T-helper 2 cell treated with Interferon-gamma antibody and Interleukin-4, amounts not matched to agents 100 ng/mL and 5 ng/mL, for 36 hours (primary cell): ENCODE measurements around the gene ABTB2. TPM values are rescaled to one million over a fixed set of nuclear protein-coding genes. Genes with fewer than 3 reads are reported as not detected.

Source experiments
- intact Hi-C: fragments of 100-400 bp; cut with micrococcal nuclease; formaldehyde crosslinking; loops from one replicate; pipeline ENCODE4 v1.15.1; 2023
- total RNA-seq: library from RNA; stranded (reverse); gene quantifications from 2 replicates; pipeline ENCODE4 v1.2.3, GENCODE V29; 2022

Gene ABTB2
- total RNA-seq, 1 donor from 2014 or later, result 4.6 TPM

DNA sequence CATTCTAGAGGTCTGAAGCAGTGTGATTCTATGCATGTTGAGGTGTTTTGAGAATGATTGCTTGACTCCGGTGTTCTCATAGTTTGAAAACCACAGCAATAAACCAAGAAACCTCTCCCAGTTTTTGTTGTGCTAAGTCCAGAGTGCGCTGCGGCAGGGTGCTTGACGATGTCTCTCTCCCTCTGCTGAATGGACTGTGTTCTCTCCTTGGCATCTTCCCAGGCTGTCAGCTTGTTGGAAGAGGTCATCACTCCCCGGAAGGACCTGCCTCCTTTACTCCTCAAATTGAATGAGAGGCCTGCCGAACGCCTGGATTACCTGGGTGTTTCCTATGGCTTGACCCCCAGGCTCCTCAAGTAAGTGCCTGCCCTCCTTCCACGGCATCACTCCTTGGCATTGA lies 221.4 kb downstream of the ABTB2 start:
- intact Hi-C loops, result no loop called here

DNA sequence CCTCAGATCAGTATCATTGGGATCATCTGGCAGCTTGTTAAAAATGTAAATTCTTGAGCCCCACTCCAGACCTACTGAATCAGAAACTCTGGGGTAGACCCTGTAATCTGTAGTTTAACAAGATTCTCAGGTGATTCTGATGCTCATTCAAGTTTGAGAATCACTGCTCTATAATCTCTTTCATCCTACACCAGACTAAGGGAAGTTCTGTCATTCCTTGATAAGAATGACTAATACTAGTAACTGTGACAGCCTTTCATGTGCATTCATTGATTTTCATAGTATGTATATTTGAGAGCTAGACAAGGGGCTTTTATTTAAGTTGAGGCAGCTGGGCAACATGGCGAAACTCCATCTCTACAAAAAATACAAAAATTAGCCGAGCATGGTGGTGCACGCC lies 222.4 kb downstream of the ABTB2 start:
- intact Hi-C loops, result no loop called here

DNA sequence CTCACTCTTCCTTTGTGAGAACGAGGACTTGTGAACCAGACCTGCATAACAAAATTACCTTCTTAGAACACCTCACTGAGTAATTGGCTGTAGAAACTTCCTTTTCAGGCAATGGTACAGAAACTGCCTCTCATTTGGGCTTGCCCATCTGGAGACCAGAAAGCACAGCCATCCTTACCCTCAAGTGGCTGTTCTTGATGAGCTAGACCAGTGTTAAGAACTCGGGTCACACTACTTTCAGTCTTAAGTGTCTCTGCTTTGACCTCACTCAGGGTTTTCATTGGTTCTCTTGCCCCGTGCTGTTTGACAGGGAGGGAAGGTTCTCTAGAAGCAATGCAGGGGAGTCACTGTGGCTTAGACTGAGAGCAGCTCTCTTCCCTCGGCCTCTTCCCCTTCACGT lies 223.0 kb downstream of the ABTB2 start:
- intact Hi-C loops, result no loop called here

DNA sequence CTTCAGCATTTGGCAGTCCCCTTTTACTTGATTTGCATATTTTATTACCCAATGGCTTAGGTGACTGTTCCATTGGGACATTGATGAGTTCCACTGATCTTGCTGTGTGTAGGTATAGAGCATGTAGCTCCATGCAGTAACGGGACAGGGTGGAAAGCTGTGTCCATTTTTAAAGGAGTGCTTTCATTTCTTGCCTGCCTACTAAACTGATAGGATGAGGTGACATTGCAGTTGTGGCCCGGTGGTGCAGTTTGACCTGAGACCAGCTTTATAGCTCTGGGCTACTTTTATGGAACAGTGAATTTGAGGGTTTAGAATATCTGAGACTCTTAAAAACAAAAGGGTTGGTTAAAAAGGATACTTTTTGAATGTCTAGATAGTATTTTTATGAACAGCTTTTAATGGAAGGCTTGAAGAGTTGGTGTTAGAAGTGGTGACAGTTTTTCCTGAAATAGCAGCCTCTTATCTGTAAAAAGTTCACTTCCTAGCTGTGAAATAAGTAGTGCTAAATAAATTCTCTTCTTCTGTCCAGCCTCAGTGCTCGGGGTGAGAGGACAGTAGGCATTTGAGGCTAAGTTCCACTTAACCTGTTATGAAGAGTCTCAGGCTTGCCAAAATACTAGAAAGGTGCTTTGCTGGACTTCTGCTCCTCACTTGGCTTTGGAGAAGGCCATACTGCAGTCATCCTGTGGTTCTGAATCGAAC lies 225.4 kb downstream of the ABTB2 start:
- intact Hi-C loops, result no loop called here

DNA sequence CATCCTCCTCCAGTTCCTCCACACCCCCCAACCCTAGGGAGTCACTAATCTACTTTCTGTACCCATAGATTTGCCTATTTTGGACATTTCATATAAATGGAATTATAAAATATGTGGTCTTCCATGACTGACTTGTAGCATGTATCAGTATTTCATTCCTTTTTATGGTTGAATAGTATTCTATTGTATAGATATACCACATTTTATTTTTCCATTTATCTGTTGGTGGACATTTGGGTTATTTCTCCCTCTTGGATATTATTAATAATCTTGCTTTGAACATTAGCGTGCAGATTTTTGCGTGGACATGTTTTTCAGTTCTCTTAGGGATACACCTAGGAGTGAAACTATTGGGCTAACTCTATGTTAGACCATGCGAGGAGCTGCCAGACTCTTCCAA lies 229.0 kb downstream of the ABTB2 start:
- intact Hi-C loops, result no loop called here

DNA sequence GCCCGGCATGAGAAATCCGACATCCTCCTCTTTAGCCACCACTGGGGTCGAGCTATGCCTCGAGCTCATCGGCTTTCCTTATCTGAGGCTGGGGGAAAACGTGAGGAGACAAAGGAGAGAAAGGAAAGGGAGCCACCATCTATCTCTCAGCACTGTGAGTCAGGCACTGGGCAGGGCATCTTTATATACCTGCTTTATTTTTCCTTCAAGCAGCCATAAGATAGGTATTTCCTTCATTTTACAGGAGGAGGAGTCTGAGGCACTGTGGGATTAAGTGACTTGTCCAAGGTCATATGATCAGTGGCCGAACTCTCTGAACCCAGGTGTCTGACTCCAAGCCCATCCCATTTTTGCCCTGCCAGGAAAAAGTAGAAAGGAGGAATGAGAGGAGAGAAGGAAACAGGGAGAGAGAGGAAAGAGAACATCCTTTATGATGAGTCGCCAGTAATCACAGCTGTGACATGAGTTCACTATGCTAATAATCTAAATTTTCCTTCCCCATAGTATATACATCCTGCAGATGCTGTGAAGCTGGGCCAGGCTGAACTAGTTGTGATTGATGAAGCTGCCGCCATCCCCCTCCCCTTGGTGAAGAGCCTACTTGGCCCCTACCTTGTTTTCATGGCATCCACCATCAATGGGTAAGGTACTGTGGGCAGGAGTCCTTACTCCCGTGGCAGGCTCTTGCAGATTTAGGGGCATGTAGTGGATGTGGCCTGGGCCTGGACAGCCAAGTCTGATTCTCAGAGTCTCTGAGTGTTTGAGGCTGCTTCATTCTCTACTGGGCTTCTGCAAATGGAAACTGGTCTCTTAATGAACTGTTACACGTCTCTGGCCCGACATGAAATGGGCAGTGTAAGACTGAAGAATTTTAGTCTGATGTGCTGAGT lies 230.6 kb downstream of the ABTB2 start:
- intact Hi-C loops, result no loop called here

DNA sequence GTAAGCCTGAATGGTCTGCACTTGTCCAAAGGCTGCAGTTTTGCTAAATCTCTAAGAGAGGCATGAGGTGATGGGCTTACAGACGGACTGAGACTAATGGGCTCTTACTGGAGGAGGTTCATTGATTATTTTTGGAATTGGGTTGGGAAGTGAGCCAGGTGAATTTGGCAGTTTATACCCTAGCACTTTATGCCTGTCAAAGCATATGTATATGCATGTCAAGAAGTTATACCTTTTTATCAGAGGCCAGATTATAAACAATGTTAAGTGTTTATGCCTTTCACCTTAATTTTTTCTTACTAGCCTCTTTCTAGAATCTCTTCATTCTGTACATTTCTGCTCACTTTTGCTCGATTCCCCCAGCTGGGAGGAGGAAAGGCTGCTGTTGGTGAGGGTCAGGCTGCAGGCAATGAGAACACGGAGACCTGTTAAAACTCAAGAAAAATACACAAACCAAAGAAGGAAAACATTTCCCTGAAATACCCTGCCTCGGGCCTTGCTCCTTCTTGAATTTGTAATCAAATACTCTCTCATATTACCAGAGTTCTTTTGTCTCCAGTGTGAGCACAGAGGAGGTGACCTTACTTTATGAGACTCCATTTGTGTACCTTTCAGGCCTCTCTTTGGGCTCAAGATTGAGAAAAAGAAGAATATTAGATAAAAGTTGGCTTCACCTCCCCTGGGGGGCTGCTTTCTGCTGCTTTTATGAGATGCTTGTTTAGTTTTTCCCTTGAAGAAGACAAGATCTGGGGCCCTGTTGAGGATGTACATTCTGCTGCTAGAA lies 232.7 kb downstream of the ABTB2 start:
- intact Hi-C loops, result no loop called here

DNA sequence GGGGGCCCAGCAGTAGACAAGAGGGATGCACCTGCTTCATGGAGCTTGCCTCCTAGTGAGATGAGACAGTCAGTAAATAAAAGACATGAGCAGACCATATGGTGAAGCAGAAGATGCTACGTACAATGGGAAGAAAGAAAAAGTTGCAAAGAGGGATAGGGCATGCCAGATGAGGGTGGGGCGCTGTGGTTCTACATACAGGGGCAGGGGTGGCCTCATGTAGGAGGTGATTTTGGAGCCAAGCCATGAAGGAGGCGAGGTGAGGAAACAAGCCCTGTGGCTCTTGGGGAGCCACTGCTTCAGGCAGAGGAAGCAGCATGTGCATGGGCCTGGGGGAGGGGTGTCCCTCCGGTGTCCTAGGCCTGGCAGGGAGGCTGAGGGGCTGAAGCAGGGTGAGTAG lies 237.2 kb downstream of the ABTB2 start:
- intact Hi-C loops, result no loop called here

DNA sequence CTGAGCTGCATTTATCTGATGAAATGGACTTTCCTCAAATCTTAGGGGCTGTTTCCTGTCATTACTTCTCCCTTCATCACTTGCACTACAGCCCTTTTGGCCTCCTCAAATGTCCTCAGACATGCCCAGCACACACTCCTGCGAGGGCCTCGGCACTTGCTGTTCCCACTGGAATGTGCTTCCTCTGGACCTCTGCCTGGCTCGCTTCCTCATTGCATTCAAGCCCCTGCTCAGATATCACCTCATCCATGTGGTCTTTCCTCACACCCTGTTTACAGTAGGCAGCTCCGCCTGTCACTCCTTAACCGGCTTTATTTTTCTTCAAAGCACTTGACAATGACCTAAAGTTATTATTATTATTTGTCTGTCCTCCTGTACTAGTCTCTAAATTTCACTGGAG lies 243.3 kb downstream of the ABTB2 start:
- intact Hi-C loops, result no loop called here

DNA sequence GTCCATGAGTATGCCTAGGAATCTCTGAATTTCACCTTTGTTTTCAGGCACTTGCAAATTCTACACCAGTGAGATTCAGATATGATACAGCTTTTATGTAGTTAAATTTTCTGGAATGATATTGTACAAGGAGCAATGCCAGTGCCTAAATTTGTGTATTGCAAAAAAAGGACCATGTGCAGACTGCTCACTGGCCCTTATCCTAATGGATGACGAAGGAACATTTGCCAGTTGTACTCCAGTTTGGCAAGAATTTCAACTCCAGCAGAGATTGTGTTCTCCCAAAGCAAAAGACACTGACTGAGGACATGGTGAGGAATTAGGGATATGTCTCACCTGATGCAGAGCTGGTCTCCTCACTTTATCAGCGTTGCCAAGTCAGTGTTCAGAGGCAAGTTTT lies 243.8 kb downstream of the ABTB2 start:
- intact Hi-C loops, result no loop called here

DNA sequence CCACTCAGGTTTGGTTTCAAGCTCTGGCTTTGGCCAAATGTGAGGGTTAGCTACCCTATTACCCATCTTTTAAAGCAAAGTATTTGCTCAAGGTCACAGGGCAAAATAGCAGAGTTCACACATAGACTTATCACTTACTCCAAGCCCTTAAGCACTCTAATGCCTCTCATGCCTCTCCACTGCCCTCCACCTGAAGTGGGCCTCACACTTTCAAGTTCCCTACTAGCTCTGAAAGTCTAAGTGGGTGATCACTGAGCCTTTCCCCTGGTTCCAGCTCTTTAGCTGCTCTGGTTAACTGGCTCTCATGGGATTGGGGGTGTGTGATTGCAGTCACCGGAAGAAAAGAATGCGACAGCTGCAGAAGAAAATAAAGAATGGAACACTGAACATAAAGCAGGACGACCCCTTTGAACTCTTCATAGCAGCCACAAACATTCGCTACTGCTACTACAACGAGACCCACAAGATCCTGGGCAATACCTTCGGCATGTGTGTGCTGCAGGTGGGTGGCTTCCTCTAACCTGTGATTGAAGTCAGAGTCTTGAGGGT lies 246.0 kb downstream of the ABTB2 start:
- intact Hi-C loops, result no loop called here

DNA sequence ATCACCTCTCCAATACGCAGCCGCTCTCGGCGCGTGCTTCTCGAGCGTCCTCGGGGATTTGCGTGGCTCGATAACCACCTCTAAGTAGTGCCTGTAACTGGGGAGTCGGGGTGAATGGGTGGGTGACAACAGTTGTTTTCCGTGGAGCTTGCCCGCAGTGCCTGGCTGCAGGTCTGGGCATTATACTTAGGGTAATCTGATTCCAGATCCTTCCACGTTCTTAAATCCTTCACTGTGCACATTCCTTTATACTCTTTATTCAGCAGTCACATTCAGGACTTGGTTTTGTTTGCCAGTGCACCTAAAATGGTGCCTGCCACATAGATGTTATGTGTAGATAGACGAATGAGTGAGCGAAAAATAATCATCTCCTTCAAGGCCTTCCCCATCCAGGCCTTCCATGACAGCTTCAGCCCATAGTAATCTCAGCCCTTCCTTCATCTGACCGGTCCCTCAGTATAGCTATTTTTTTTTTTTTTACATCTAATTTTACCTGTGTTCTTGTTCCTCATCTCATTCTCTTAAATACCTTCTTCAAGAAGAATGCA lies 251.8 kb downstream of the ABTB2 start:
- intact Hi-C loops, result loop anchor here (1.0 to 10.0 kb wide), 6 partner anchors 19 to 371 kb away; partner anchors contain the start of genes ABTB2, CAPRIN1 and CD59

DNA sequence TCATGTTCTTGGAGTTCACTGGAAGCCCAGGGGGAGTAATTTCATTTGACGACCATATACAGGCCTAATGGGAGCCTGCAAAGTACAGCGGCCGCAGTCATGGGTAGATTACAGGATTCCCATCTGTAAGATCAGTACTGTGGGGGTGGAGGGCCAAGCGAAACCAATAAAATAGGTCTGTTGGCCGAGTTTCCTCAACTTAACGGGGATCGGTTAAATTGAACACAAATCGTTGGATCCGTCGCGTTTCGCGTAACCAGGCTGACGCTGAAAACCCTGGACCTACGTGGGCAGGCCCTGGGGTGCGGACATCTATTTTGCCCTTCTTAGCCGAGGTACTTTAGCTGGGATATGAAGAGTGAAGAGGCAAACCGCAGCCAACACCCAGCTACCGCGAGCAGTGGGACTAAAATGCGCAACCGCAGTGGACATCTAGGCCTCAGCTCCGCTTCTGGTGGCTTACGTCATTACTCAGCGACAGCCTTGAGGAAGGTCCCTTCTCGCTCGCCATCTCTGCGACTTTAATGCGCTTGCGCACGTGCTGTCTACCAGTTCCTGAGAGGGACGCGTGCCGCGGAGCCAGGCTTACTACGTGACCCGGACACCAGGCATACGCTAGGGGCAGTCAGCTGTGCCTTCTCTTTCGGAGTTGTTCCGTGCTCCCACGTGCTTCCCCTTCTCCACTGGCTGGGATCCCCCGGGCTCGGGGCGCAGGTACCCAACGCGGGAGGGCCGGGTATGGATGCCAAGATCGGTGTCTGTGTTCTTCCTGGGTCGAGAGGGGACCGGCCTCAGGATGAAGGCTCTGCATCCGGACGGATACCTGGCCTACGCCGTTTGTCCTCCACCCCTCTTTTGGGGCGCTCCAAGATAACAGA lies 252.5 kb downstream of the ABTB2 start, which contains the start of gene NAT10:
Gene NAT10 (plus strand): TSS at position 551 of the 878 bp plus-strand sequence. CDS start 2,597 bp downstream, outside the sequence.
- intact Hi-C loops, result loop anchor here (1.0 to 10.0 kb wide), 6 partner anchors 19 to 371 kb away; partner anchors contain the start of genes ABTB2, CAPRIN1 and CD59

DNA sequence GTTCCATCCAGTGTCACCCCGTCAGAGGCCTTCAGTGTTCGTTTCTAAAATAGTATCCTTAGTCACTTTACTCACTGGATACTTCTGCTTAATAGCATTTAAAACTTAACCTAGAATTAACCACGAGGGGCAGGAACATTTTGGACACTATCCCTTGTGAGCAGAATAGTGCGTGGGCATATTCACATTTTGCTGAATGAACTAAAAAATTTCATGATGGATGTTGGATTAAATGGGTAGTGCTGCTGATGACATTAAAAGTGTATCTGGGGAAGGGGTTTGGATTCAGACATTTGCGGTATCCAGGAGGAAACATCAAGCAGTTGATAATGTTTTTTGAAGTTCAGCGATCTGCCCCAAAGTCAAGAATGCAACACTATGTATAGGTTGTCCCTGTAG lies 253.1 kb downstream of the ABTB2 start:
- intact Hi-C loops, result loop anchor here (1.0 to 10.0 kb wide), 6 partner anchors 18 to 370 kb away; partner anchors contain the start of genes ABTB2, CAPRIN1 and CD59

Other genes starting within 250 kb of the ABTB2 start
- 39.8 and 41.7 TPM in 2 replicates for gene CAT, start 80.9 kb upstream of the ABTB2 start, total RNA-seq
- gene ELF5, start 155.8 kb upstream of the ABTB2 start, total RNA-seq, result not detected in 2 replicates